ENCODE data around the gene CLTCL1. TPM values are rescaled to one million over a fixed set of nuclear protein-coding genes. Genes with fewer than 3 reads are reported as not detected.

Gene CLTCL1
- total RNA-seq, 4 donors from 2014 or later, result 8.5 to 19.2 (median 12.8) TPM

GRCh38 chr22:19176175-19176643, 115.3 kb downstream of the CLTCL1 start:
- Histone ChIP-seq H3K4me1 (peaks cover 20 to 61% of the 10 kb centered on the region in 2 donors), H3K4me3 (replicated peaks in 1 of 3) (no peak overlapping the region), H3K27ac (no peak overlapping the region), H3K27me3 (no peaks in the 10 kb centered on the region), H3K9me3 (no peaks in the 10 kb centered on the region), H3K36me3 (no peaks in the 10 kb centered on the region)
- TF ChIP-seq, protein P1, sequence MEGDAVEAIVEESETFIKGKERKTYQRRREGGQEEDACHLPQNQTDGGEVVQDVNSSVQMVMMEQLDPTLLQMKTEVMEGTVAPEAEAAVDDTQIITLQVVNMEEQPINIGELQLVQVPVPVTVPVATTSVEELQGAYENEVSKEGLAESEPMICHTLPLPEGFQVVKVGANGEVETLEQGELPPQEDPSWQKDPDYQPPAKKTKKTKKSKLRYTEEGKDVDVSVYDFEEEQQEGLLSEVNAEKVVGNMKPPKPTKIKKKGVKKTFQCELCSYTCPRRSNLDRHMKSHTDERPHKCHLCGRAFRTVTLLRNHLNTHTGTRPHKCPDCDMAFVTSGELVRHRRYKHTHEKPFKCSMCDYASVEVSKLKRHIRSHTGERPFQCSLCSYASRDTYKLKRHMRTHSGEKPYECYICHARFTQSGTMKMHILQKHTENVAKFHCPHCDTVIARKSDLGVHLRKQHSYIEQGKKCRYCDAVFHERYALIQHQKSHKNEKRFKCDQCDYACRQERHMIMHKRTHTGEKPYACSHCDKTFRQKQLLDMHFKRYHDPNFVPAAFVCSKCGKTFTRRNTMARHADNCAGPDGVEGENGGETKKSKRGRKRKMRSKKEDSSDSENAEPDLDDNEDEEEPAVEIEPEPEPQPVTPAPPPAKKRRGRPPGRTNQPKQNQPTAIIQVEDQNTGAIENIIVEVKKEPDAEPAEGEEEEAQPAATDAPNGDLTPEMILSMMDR (IDR thresholded peaks at IDR 0.05), result no peak
- no peak for TF ChIP-seq POLR2A (IDR thresholded peaks at IDR 0.05)
- DNase-seq, result no peak
- intact Hi-C loops (cut with DNase I), result loop anchor here (5.0 kb wide), 2 partner anchors 116 to 256 kb away; partner anchors contain the start of genes CLTCL1, HIRA and MRPL40
- 69 to 78% methylated on average over 8 to 11 of the region's 12 CpGs for WGBS, 2 donors

- Histone ChIP-seq H3K9me3 (no peaks in the 10 kb centered on the region), H3K27me3 (no peaks in the 10 kb centered on the region), H3K27ac (no peak overlapping the region), H3K4me3 (replicated peaks in 1 of 3) (no peak overlapping the region), H3K36me3 (no peaks in the 10 kb centered on the region), H3K4me1 (peaks cover 26 to 59% of the 10 kb centered on the region in 2 donors)
- 75 to 92% methylated on average over 18 to 19 of the region's 21 CpGs for WGBS, 2 donors
- no peak for DNase-seq
- intact Hi-C loops (cut with DNase I), result loop anchor here (5.0 kb wide), 2 partner anchors 117 to 257 kb away; partner anchors contain the start of genes CLTCL1, HIRA and MRPL40
- TF ChIP-seq, protein P1 (IDR thresholded peaks at IDR 0.05), result no peak
- no peak for TF ChIP-seq POLR2A (IDR thresholded peaks at IDR 0.05)
These were observed 115.8 kb downstream of the CLTCL1 start for GRCh38 chr22:19175602-19176174.

DNA sequence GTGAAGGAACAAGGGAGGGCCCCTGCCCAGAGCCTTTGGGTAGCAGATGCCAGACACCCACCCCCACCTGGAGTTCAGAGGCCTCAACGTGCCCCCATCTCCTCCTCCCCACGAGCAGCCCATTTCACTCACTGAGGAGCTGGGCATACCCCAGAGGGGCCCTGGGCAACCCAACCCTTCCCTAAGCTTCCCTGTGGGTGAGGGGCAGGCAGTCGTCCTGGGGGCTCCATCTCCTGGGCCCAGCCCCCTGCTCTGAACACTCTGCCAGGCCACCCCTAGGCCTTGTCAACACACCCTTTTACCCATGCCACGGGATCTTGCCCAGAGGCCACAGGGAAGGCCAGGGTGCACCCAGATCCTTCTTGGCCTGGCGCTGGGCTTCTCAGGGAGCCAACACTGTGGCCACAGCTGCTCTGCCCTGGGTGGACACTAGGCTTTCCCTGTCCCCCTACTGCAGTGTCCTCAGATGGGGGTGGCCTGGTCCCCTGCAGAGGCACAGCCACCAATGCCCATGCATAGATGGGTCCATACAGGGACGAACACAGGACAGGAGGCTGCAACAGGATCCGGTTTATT, 116.4 kb downstream of the CLTCL1 start:
- Histone ChIP-seq H3K9me3 (no peaks in the 10 kb centered on the region), H3K27ac (no peak overlapping the region), H3K36me3 (no peaks in the 10 kb centered on the region), H3K4me3 (replicated peaks in 1 of 3) (no peak overlapping the region), H3K27me3 (no peaks in the 10 kb centered on the region), H3K4me1 (peaks cover 27 to 56% of the 10 kb centered on the region in 2 donors)
- WGBS, 2 donors, result 85 to 89% methylated on average over 4 to 5 of the region's 7 CpGs
- no peak for TF ChIP-seq POLR2A (IDR thresholded peaks at IDR 0.05)
- TF ChIP-seq, protein P1 (IDR thresholded peaks at IDR 0.05), result no peak
- intact Hi-C loops (cut with DNase I), result loop anchor here (5.0 kb wide), 2 partner anchors 117 to 257 kb away; partner anchors contain the start of genes CLTCL1, HIRA and MRPL40
- no peak for DNase-seq

DNA sequence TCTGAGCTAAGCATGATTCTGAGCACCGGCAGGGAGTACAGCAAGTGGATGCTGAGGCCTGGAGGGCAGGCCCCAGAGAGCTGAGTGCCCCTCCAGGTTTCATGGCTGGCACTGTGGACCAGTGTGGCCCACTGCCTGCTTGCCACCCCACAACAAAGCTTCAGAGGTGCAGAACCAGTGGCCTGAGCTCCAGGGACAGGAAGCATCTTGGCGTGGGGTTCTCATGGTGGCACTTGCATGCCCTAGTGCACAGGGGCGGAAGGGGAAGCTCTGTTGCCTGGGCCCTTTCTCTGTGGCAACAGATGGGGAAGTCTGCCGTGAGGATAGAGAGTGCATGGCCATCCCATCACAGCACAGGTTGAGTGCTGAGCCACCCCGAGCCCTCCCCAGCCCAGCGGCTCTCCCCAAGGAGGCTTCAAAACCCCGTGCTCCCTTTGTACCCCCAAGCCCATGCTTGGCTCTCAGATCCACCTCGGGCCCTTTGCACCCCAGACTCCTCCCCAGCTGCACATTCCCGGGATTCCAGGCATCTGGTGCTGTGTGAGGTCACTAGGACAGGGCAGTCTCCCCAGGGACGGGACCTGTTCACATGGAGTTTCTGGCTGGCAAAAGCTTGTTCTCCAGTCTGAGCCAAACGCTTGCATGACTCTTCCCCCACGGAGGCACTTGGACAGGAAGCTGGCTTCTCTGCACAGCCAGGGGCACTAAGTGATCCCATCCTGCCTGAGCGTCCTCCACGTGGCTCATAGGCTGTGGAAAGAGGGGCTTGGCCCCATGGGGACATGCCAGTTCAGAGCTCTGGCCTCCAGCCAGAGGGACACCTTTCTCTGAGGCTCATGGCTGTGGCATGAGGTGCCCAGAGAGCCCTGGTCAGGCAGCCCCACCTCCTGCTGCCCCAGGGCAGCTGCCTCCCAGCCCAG, 117.2 kb downstream of the CLTCL1 start:
- Histone ChIP-seq H3K27ac (no peak overlapping the region), H3K4me3 (replicated peaks in 1 of 3) (no peak overlapping the region), H3K9me3 (no peaks in the 10 kb centered on the region), H3K36me3 (no peaks in the 10 kb centered on the region), H3K27me3 (no peaks in the 10 kb centered on the region), H3K4me1 (peaks cover 32 to 58% of the 10 kb centered on the region in 2 donors)
- no peak for TF ChIP-seq POLR2A (IDR thresholded peaks at IDR 0.05)
- TF ChIP-seq, protein P1 (IDR thresholded peaks at IDR 0.05), result no peak
- 60 to 61% methylated on average over 8 of the region's 14 CpGs for WGBS, 2 donors
- intact Hi-C loops (cut with DNase I), result loop anchor here (5.0 kb wide), 2 partner anchors 118 to 258 kb away; partner anchors contain the start of genes CLTCL1, HIRA and MRPL40
- DNase-seq, result peak in 1 of 2 donors; percentile 32
